Ovary (tissue), 3 donors: ENCODE results near the gene TEKT5.

Experiments
- POLR2A ChIP-seq: fragments of 450-650 bp; IDR thresholded peaks from one replicate; pipeline ENCODE4 v1.6.1; 2017; ENCODE audit warnings: antibody characterized with exemption, mild to moderate bottlenecking, moderate library complexity
- TF ChIP-seq, protein P1 (sequence below), 3 donors: fragments of 450-650 bp in 2 of 3; fragments of 200-600 bp in 1 of 3; IDR thresholded peaks; one replicate each; pipeline versions ENCODE4 v1.5.1 to v1.8.0; 2016 to 2022; ENCODE audit warnings: antibody characterized with exemption in 3 of 3, mild to moderate bottlenecking in 1 of 3
- donor health status: DM: no; HTN: no; CAD: no.

- TF ChIP-seq, protein P1, sequence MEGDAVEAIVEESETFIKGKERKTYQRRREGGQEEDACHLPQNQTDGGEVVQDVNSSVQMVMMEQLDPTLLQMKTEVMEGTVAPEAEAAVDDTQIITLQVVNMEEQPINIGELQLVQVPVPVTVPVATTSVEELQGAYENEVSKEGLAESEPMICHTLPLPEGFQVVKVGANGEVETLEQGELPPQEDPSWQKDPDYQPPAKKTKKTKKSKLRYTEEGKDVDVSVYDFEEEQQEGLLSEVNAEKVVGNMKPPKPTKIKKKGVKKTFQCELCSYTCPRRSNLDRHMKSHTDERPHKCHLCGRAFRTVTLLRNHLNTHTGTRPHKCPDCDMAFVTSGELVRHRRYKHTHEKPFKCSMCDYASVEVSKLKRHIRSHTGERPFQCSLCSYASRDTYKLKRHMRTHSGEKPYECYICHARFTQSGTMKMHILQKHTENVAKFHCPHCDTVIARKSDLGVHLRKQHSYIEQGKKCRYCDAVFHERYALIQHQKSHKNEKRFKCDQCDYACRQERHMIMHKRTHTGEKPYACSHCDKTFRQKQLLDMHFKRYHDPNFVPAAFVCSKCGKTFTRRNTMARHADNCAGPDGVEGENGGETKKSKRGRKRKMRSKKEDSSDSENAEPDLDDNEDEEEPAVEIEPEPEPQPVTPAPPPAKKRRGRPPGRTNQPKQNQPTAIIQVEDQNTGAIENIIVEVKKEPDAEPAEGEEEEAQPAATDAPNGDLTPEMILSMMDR (IDR thresholded peaks at IDR 0.05) = no peak
- no peak for TF ChIP-seq POLR2A
Observed at GRCh38 chr16:10599626-10600025, 95.1 kb downstream of the TEKT5 start.
